Upper lobe of right lung (tissue), 1 donor: ENCODE measurements around the gene AHI1. TPM values are rescaled to one million over a fixed set of nuclear protein-coding genes. Genes with fewer than 3 reads are reported as not detected.
"Not testable (repeated sequence)": the region's sequence is repeated elsewhere in the genome, so short reads cannot be mapped to it uniquely, and the experiment has no call there.

Experiments
- ATAC-seq: fragments of 200-7000 bp; cut with Tn5 transposase; one replicate; pipeline ENCODE4 v1.9.1; 2020; ENCODE audit warnings: mild to moderate bottlenecking, moderate library complexity
- DNase-seq: peaks from one replicate; pipeline ENCODE4 v3.0.0-alpha.2; 2020
- H3K27ac ChIP-seq: fragments of 200-600 bp; one replicate; pipeline ENCODE4 v1.8.0; 2022
- H3K27me3 ChIP-seq: fragments of 200-600 bp; one replicate; pipeline ENCODE4 v1.8.0; 2022; ENCODE audit warnings: mild to moderate bottlenecking
- H3K36me3 ChIP-seq: fragments of 200-600 bp; one replicate; pipeline ENCODE4 v1.8.0; 2022
- H3K4me1 ChIP-seq: fragments of 200-600 bp; one replicate; pipeline ENCODE4 v1.8.0; 2022
- H3K4me3 ChIP-seq: fragments of 200-600 bp; one replicate; pipeline ENCODE4 v1.8.0; 2022; ENCODE audit warnings: mild to moderate bottlenecking
- H3K9me3 ChIP-seq: fragments of 200-600 bp; one replicate; pipeline ENCODE4 v1.8.0; 2022
- intact Hi-C: fragments of 100-400 bp; cut with DNase I; formaldehyde crosslinking; loops from one replicate; pipeline ENCODE4 v1.11.0; 2022
- total RNA-seq: library from RNA; stranded (reverse); fragmentation: NEBNext Ultra II Directional; extraction: Animal tissue kit (Norgen Biotek cat#: 25700); gene quantifications from one replicate; pipeline ENCODE4 v1.2.1, GENCODE V29; 2021
- TF ChIP-seq, protein P1 (sequence below): fragments of 200-600 bp; IDR thresholded peaks from one replicate; pipeline ENCODE4 v1.8.0; 2022; ENCODE audit warnings: antibody characterized with exemption
- donor health status: DM: no; HTN: yes; CAD: no; lungs with severe emphysema.

Gene AHI1
- total RNA-seq, 1 donor from 2014 or later, result 33.4 TPM

- Histone ChIP-seq H3K36me3 (no peaks in the 10 kb centered on the region), H3K27ac (no peak overlapping the region), H3K4me1 (no peaks in the 10 kb centered on the region), H3K9me3 (no peaks in the 10 kb centered on the region), H3K4me3 (no peak overlapping the region), H3K27me3 (no peaks in the 10 kb centered on the region)
- ATAC-seq, result no peak
- TF ChIP-seq, protein P1, sequence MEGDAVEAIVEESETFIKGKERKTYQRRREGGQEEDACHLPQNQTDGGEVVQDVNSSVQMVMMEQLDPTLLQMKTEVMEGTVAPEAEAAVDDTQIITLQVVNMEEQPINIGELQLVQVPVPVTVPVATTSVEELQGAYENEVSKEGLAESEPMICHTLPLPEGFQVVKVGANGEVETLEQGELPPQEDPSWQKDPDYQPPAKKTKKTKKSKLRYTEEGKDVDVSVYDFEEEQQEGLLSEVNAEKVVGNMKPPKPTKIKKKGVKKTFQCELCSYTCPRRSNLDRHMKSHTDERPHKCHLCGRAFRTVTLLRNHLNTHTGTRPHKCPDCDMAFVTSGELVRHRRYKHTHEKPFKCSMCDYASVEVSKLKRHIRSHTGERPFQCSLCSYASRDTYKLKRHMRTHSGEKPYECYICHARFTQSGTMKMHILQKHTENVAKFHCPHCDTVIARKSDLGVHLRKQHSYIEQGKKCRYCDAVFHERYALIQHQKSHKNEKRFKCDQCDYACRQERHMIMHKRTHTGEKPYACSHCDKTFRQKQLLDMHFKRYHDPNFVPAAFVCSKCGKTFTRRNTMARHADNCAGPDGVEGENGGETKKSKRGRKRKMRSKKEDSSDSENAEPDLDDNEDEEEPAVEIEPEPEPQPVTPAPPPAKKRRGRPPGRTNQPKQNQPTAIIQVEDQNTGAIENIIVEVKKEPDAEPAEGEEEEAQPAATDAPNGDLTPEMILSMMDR, result no peak
- intact Hi-C loops, result no loop called here
- no peak for DNase-seq
Measured at GRCh38 chr6:135351635-135352034, 145.9 kb downstream of the AHI1 start.

- intact Hi-C loops, result no loop called here
- Histone ChIP-seq H3K4me3 (no peak overlapping the region), H3K27ac (no peak overlapping the region)
Measured at GRCh38 chr6:135347887-135348286, 149.7 kb downstream of the AHI1 start.

GRCh38 chr6:135346747-135347146 lies 150.8 kb downstream of the AHI1 start:
- no peaks in the 10 kb centered on the region for H3K9me3 ChIP-seq
- no peaks in the 10 kb centered on the region for H3K36me3 ChIP-seq
- intact Hi-C loops, result no loop called here
- no peak overlapping the region for H3K4me3 ChIP-seq
- no peaks in the 10 kb centered on the region for H3K4me1 ChIP-seq
- DNase-seq, result no peak
- H3K27ac ChIP-seq, result no peak overlapping the region
- no peaks in the 10 kb centered on the region for H3K27me3 ChIP-seq
- TF ChIP-seq, protein P1, result no peak
- ATAC-seq, result no peak

More at GRCh38 chr6:135347887-135348286, 149.7 kb downstream of the AHI1 start:
- Histone ChIP-seq H3K27me3 (no peaks in the 10 kb centered on the region), H3K4me1 (no peaks in the 10 kb centered on the region), H3K36me3 (no peaks in the 10 kb centered on the region), H3K9me3 (no peaks in the 10 kb centered on the region)
- ATAC-seq (no peak), DNase-seq (no peak)
- TF ChIP-seq, protein P1, result no peak

DNA sequence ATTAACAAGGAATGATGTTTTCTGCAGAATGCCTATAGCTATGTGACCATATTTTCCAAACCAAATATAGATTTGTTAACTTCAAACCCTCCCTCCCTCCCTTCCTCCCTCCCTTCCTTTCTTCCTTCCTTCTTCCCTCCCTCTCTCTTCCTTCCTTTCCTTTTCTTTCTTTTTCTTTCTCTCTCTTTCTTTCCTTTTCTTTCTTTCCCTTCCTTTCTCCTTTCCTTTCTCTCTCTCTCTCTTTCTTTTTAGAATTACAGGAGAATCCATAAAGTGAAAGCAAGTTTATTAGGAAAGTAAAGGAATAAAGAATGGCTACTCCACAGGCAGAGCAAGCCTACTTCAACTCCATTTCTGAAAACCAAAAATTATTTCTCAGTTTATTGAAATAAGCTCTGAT lies 153.0 kb downstream of the AHI1 start:
- Histone ChIP-seq H3K36me3 (no peaks in the 10 kb centered on the region), H3K27ac (no peak overlapping the region), H3K27me3 (no peaks in the 10 kb centered on the region), H3K9me3 (no peaks in the 10 kb centered on the region), H3K4me1 (no peaks in the 10 kb centered on the region), H3K4me3 (no peak overlapping the region)
- intact Hi-C loops, result no loop called here
- no peak for DNase-seq
- ATAC-seq, result no peak
- TF ChIP-seq, protein P1, result no peak

DNA sequence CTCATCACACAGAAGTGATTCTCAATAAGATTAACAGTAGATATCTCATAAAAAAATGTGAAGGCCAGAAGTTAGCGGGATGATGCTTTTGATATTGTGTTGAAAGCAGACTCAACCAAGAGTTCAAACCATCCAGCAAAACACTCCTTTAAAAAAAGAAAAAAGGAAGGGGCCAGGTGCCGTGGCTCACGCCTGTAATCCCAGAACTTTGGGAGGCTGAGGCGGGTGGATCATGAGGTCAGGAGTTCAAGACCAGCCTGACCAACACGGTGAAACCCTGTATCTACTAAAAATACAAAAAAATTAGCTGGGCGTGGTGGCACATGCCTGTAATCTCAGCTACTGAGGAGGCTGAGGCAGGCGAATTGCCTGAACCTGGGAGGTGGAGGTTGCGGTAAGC lies 157.6 kb downstream of the AHI1 start:
- H3K4me1 ChIP-seq, ATAC-seq, DNase-seq, H3K27me3 ChIP-seq, H3K27ac ChIP-seq, H3K4me3 ChIP-seq, H3K36me3 ChIP-seq, H3K9me3 ChIP-seq, intact Hi-C loops: not testable (repeated sequence)

DNA sequence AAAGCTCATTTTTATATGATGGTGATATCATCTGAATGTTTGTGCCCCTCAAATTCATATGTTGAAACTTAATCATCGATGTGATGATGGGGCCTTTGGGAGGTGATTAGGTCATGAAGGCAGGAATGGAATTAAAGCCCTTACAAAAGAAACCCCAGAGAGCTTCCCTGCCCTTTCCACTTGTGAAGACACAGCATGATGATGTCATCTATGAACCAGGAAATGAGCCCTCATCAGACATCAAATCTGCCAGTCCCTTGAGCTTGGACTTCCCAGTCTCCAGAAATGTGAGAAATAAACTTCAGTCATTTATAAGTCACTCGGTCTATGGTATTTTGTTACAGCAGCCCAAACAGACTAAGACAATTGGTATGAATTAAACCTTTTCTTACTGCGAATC lies 163.4 kb downstream of the AHI1 start:
- no peaks in the 10 kb centered on the region for H3K9me3 ChIP-seq
- TF ChIP-seq, protein P1, result no peak
- H3K27ac ChIP-seq, result no peak overlapping the region
- intact Hi-C loops, result no loop called here
- no peak overlapping the region for H3K4me3 ChIP-seq
- H3K36me3 ChIP-seq, result no peaks in the 10 kb centered on the region
- DNase-seq, result no peak
- no peak for ATAC-seq
- no peaks in the 10 kb centered on the region for H3K27me3 ChIP-seq
- no peaks in the 10 kb centered on the region for H3K4me1 ChIP-seq
